ENCODE data around the gene NDUFB10. TPM values are rescaled to one million over a fixed set of nuclear protein-coding genes. Genes with fewer than 3 reads are reported as not detected.
"Not testable (repeated sequence)": the region's sequence is repeated elsewhere in the genome, so short reads cannot be mapped to it uniquely, and the experiment has no call there.

NDUFB10 gene
- total RNA-seq, 1 donor from 2014 or later: 153 TPM

- no peak for FAIRE-seq
- H3K36me3 ChIP-seq (ENCODE audit: insufficient read depth, low read length): peaks cover 9% of the 10 kb centered on the region
- H3K4me3 ChIP-seq (ENCODE audit: insufficient read depth, low read depth, low read length): no peak overlapping the region
- Mint-ChIP-seq H3K27me3 (ENCODE audit: low read depth, unreplicated experiment) (peaks cover 2% of the 10 kb centered on the region), H3K9me3 (ENCODE audit: unreplicated experiment) (no peaks in the 10 kb centered on the region), H3K36me3 (ENCODE audit: low read depth, unreplicated experiment) (peaks cover 20% of the 10 kb centered on the region), H3K4me1 (ENCODE audit: low read depth, unreplicated experiment) (peaks cover 20% of the 10 kb centered on the region), H3K4me3 (ENCODE audit: unreplicated experiment) (peak overlapping the region; percentile 97), H3K27ac (ENCODE audit: unreplicated experiment) (peak overlapping the region; percentile 58)
- H3K79me2 ChIP-seq (ENCODE audit: insufficient read depth, low read length): peaks cover 71% of the 10 kb centered on the region
- H3K4me2 ChIP-seq (ENCODE audit: low read length): peak overlapping the region; percentile 95
- peaks cover 49% of the 10 kb centered on the region for H4K20me1 ChIP-seq (ENCODE audit: insufficient read depth, low read length)
- no peak overlapping the region for H3K9ac ChIP-seq (ENCODE audit: low read length)
- H3K27ac ChIP-seq (ENCODE audit: low read depth, low read length): no peak overlapping the region
- TF ChIP-seq, protein P1, sequence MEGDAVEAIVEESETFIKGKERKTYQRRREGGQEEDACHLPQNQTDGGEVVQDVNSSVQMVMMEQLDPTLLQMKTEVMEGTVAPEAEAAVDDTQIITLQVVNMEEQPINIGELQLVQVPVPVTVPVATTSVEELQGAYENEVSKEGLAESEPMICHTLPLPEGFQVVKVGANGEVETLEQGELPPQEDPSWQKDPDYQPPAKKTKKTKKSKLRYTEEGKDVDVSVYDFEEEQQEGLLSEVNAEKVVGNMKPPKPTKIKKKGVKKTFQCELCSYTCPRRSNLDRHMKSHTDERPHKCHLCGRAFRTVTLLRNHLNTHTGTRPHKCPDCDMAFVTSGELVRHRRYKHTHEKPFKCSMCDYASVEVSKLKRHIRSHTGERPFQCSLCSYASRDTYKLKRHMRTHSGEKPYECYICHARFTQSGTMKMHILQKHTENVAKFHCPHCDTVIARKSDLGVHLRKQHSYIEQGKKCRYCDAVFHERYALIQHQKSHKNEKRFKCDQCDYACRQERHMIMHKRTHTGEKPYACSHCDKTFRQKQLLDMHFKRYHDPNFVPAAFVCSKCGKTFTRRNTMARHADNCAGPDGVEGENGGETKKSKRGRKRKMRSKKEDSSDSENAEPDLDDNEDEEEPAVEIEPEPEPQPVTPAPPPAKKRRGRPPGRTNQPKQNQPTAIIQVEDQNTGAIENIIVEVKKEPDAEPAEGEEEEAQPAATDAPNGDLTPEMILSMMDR (IDR thresholded peaks at IDR 0.05; ENCODE audit: insufficient read depth, low read depth, low read length): no peak
- TF ChIP-seq EZH2 (IDR thresholded peaks at IDR 0.05; ENCODE audit: insufficient read depth, low read length): no peak
- DNase-seq (ENCODE audit: low read depth): no peak
- H3K4me1 ChIP-seq (ENCODE audit: insufficient read depth, low read length): peaks cover 37% of the 10 kb centered on the region
- H3K9me3 ChIP-seq (ENCODE audit: insufficient read depth, low read depth, low read length): no peaks in the 10 kb centered on the region
- H2AFZ ChIP-seq (ENCODE audit: low read depth, low read length): no peak overlapping the region
- no peaks in the 10 kb centered on the region for H3K27me3 ChIP-seq (ENCODE audit: insufficient read depth, low read length)
Observed at GRCh38 chr16:1961651-1962067, 2.3 kb downstream of the NDUFB10 start.

GRCh38 chr16:1962161-1963153, 3.1 kb downstream of the NDUFB10 start:
- Histone ChIP-seq H3K4me3 (ENCODE audit: insufficient read depth, low read depth, low read length) (peak overlapping the region; percentile 91), H3K9ac (ENCODE audit: low read length) (peak overlapping the region; percentile 92), H3K27ac (ENCODE audit: low read depth, low read length) (peak overlapping the region; percentile 10), H4K20me1 (ENCODE audit: insufficient read depth, low read length) (peaks cover 49% of the 10 kb centered on the region), H3K4me2 (ENCODE audit: low read length) (peak overlapping the region; percentile 95), H3K79me2 (ENCODE audit: insufficient read depth, low read length) (peaks cover 76% of the 10 kb centered on the region), H3K4me1 (ENCODE audit: insufficient read depth, low read length) (peaks cover 37% of the 10 kb centered on the region)
- H2AFZ ChIP-seq (ENCODE audit: low read depth, low read length); H3K27me3 ChIP-seq (ENCODE audit: insufficient read depth, low read length); H3K36me3 ChIP-seq (ENCODE audit: insufficient read depth, low read length); DNase-seq (ENCODE audit: low read depth); H3K9me3 Mint-ChIP-seq (ENCODE audit: unreplicated experiment); FAIRE-seq; H3K27me3 Mint-ChIP-seq (ENCODE audit: low read depth, unreplicated experiment); H3K9me3 ChIP-seq (ENCODE audit: insufficient read depth, low read depth, low read length): not testable (repeated sequence)
- H3K4me3 Mint-ChIP-seq (ENCODE audit: unreplicated experiment): peak overlapping the region; percentile 97
- peaks cover 20% of the 10 kb centered on the region for H3K36me3 Mint-ChIP-seq (ENCODE audit: low read depth, unreplicated experiment)
- H3K4me1 Mint-ChIP-seq (ENCODE audit: low read depth, unreplicated experiment): peaks cover 20% of the 10 kb centered on the region
- H3K27ac Mint-ChIP-seq (ENCODE audit: unreplicated experiment): peak overlapping the region; percentile 91

DNA sequence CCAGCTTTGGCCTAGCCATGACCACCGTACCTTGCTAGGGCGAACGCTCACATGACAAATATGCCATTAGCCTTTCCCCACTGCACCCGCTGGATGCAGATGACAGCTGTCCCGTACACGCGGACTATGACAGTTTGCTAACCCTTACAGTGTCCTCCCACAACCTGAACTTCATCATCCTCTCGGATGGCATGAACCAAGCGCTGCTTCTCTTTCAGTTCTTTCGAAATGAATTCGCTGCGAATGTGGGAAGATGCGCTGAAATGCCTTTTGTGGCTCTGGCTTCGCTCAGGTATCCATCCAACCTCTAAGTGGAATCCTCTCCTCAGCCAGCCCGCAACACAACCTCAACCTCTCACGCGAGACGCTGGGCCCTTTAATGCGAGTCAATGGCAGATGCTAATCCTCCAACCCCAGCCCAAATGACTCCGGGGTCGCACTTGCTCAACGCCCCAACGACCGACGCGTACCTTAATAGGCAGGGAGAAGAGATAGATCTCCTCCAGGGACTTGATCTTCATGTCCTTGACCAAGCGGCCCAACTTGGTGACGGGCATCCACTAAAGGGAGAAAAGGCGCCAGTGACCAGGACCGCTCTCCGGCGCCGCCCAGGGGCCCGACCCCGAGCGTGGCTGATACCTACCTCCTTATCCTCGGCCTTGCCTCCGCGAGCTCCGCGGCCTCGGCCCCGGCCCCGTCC, 4.6 kb downstream of the NDUFB10 start:
- Histone ChIP-seq H3K9me3 (ENCODE audit: insufficient read depth, low read depth, low read length) (no peaks in the 10 kb centered on the region), H4K20me1 (ENCODE audit: insufficient read depth, low read length) (peaks cover 49% of the 10 kb centered on the region), H3K4me3 (ENCODE audit: insufficient read depth, low read depth, low read length) (peak overlapping the region; percentile 91), H3K27ac (ENCODE audit: low read depth, low read length) (peak overlapping the region; percentile 96), H3K36me3 (ENCODE audit: insufficient read depth, low read length) (peaks cover 9% of the 10 kb centered on the region), H3K79me2 (ENCODE audit: insufficient read depth, low read length) (peaks cover 76% of the 10 kb centered on the region), H3K9ac (ENCODE audit: low read length) (peak overlapping the region; percentile 92), H3K27me3 (ENCODE audit: insufficient read depth, low read length) (no peaks in the 10 kb centered on the region), H3K4me1 (ENCODE audit: insufficient read depth, low read length) (peaks cover 37% of the 10 kb centered on the region), H3K4me2 (ENCODE audit: low read length) (peak overlapping the region; percentile 95), H2AFZ (ENCODE audit: low read depth, low read length) (no peak overlapping the region)
- H3K4me3 Mint-ChIP-seq (ENCODE audit: unreplicated experiment): peak overlapping the region; percentile 97
- peaks cover 20% of the 10 kb centered on the region for H3K4me1 Mint-ChIP-seq (ENCODE audit: low read depth, unreplicated experiment)
- no peaks in the 10 kb centered on the region for H3K9me3 Mint-ChIP-seq (ENCODE audit: unreplicated experiment)
- TF ChIP-seq EZH2 (IDR thresholded peaks at IDR 0.05; ENCODE audit: insufficient read depth, low read length): no peak
- TF ChIP-seq, protein P1 (IDR thresholded peaks at IDR 0.05; ENCODE audit: insufficient read depth, low read depth, low read length): no peak
- peak; percentile 15 for DNase-seq (ENCODE audit: low read depth)
- H3K36me3 Mint-ChIP-seq (ENCODE audit: low read depth, unreplicated experiment): peaks cover 20% of the 10 kb centered on the region
- no peaks in the 10 kb centered on the region for H3K27me3 Mint-ChIP-seq (ENCODE audit: low read depth, unreplicated experiment)
- peak overlapping the region; percentile 91 for H3K27ac Mint-ChIP-seq (ENCODE audit: unreplicated experiment)
- no peak for FAIRE-seq
